HCT116 (cell line): ENCODE results near the gene BBX.

Experiments used
- CTCF ChIP-seq, 3 experiments: fragments of 200-600 bp in 1 of 3; sonication (generic) in 1 of 3; IDR thresholded peaks in 2 of 3; conservative IDR thresholded peaks in 1 of 3; 2 replicates each; pipeline ENCODE4 v1.5.1; 2012 to 2017; ENCODE audit warnings: low read depth in 2 of 3, low read length in 2 of 3, antibody characterized with exemption in 1 of 3, borderline replicate concordance in 1 of 3, control low read depth in 1 of 3, mild to moderate bottlenecking in 1 of 3, mixed read lengths in 1 of 3, mixed run types in 1 of 3, moderate library complexity in 1 of 3; ENCODE audit not compliant: insufficient read depth in 1 of 3
- ELF1 ChIP-seq: IDR thresholded peaks from 2 replicates; pipeline ENCODE4 v1.6.1; 2012; ENCODE audit warnings: low read depth, borderline replicate concordance
- EZH2 ChIP-seq: fragments of 200-600 bp; sonication (generic); IDR thresholded peaks from 2 replicates; pipeline ENCODE4 v1.6.1; 2017; ENCODE audit warnings: antibody characterized with exemption, mixed run types
- POLR2AphosphoS5 ChIP-seq: IDR thresholded peaks from 2 replicates; pipeline ENCODE4 v1.6.1; 2011; ENCODE audit warnings: mild to moderate bottlenecking, low read depth, low read length, moderate library complexity

DNA sequence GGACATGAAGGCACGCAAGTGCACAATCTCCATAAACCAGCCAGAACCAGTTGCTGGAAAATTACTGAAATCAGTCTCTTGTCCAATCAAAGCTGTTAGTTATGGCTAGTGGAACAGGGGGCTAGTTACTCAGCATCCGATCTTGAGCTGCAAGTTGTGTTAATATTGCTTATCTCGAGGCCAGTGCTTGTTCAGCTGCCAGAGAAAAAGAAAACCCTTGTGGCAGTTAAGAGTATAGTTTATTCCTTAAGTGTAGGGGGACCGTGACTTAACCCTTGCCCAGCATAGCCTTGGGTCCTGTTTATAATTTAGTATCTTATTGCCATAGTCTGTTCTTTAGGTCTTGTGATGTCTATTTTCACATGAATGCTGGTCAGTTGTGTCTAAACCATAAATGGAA, 299.5 kb downstream of the BBX start:
- TF ChIP-seq CTCF (IDR thresholded peaks at IDR 0.05 in 2 of 3, conservative IDR thresholded peaks at IDR 0.05 in 1 of 3; ENCODE audit: borderline replicate concordance in 1 of 3, insufficient read depth in 1 of 3, low read depth in 2 of 3, low read length in 2 of 3) (no peak), ELF1 (no peak), EZH2 (no peak), POLR2AphosphoS5 (no peak)
